ENCODE results near the gene MRM3.
"Not testable (repeated sequence)": the region's sequence is repeated elsewhere in the genome, so short reads cannot be mapped to it uniquely, and the experiment has no call there.

Gene MRM3

GRCh38 chr17:760371-760770, 21.8 kb upstream of the MRM3 start:
- no peak overlapping the region for H3K4me3 ChIP-seq (ENCODE audit: low read length)
- TF ChIP-seq CTCF (conservative IDR thresholded peaks at IDR 0.05; ENCODE audit: low read length) = no peak
- DNase-seq (ENCODE audit: low read depth) = no peak

- H3K4me3 ChIP-seq (ENCODE audit: low read length) = no peak overlapping the region
- no peak for TF ChIP-seq CTCF (conservative IDR thresholded peaks at IDR 0.05; ENCODE audit: low read length)
- no peak for DNase-seq (ENCODE audit: low read depth)
These were observed 15.1 kb upstream of the MRM3 start for GRCh38 chr17:767076-767475.

- TF ChIP-seq CTCF (conservative IDR thresholded peaks at IDR 0.05; ENCODE audit: low read length) = no peak
- DNase-seq (ENCODE audit: low read depth) = no peak
These were observed 9.1 kb upstream of the MRM3 start for GRCh38 chr17:773016-773415.

GRCh38 chr17:773467-774312, 8.5 kb upstream of the MRM3 start:
- no peak for TF ChIP-seq CTCF (conservative IDR thresholded peaks at IDR 0.05; ENCODE audit: low read length)
- no peak for DNase-seq (ENCODE audit: low read depth)
- no peak overlapping the region for H3K4me3 ChIP-seq (ENCODE audit: low read length)

More at GRCh38 chr17:773016-773415, 9.1 kb upstream of the MRM3 start:
- H3K4me3 ChIP-seq (ENCODE audit: low read length) = no peak overlapping the region

GRCh38 chr17:774313-774584, 7.9 kb upstream of the MRM3 start:
- no peak overlapping the region for H3K4me3 ChIP-seq (ENCODE audit: low read length)
- no peak for TF ChIP-seq CTCF (conservative IDR thresholded peaks at IDR 0.05; ENCODE audit: low read length)
- no peak for DNase-seq (ENCODE audit: low read depth)

GRCh38 chr17:778096-778495, 4.1 kb upstream of the MRM3 start:
- TF ChIP-seq CTCF (conservative IDR thresholded peaks at IDR 0.05; ENCODE audit: low read length) = no peak
- no peak for DNase-seq (ENCODE audit: low read depth)
- H3K4me3 ChIP-seq (ENCODE audit: low read length) = no peak overlapping the region

- no peak overlapping the region for H3K4me3 ChIP-seq (ENCODE audit: low read length)
- TF ChIP-seq CTCF (conservative IDR thresholded peaks at IDR 0.05; ENCODE audit: low read length) = no peak
- no peak for DNase-seq (ENCODE audit: low read depth)
These were observed 2.0 kb downstream of the MRM3 start for GRCh38 chr17:784143-784542.

- DNase-seq (ENCODE audit: low read depth); H3K4me3 ChIP-seq (ENCODE audit: low read length): not testable (repeated sequence)
These were observed 3.7 kb downstream of the MRM3 start for GRCh38 chr17:785901-786300.

Measured in AG10803 (cell line).